H1 (cell line): ENCODE results near the gene EIF1B. TPM values are rescaled to one million over a fixed set of nuclear protein-coding genes. Genes with fewer than 3 reads are reported as not detected.

Experiments
- BCL11A ChIP-seq, 2 experiments: IDR thresholded peaks; one replicate each; pipeline ENCODE4 v1.6.1; 2011; ENCODE audit warnings: low read depth in 2 of 2, low read length in 2 of 2, mild to moderate bottlenecking in 2 of 2
- EP300 ChIP-seq, 2 experiments: IDR thresholded peaks; 1 replicate in 1 of 2; 2 replicates in 1 of 2; pipeline ENCODE4 v1.6.1; 2011 to 2012; ENCODE audit warnings: low read depth in 2 of 2, low read length in 2 of 2, mild to moderate bottlenecking in 2 of 2, borderline replicate concordance in 1 of 2, inconsistent platforms in 1 of 2, moderate library complexity in 1 of 2
- PHF8 ChIP-seq: fragments of 200-600 bp; sonication (generic); conservative IDR thresholded peaks from 2 replicates; pipeline ENCODE4 v1.7.1; 2012; ENCODE audit warnings: low read depth, mild to moderate bottlenecking, inconsistent platforms, low read length, moderate library complexity
- polyA plus RNA-seq, 7 experiments: library from polyadenylated mRNA; depleted of rRNA in 3 of 7; stranded (reverse) in 5 of 7; unstranded in 2 of 7; fragments of >200 nt in 5 of 7; fragments of 200-250 nt in 2 of 7; gene quantifications; 1 replicate in 5 of 7; 2 replicates in 1 of 7; 4 replicates in 1 of 7; pipeline versions ENCODE4 v1.2.1 to v1.2.3, GENCODE V29; 2011 to 2013; ENCODE audit warnings: missing spikeins in 2 of 7, mixed read lengths in 2 of 7
- total RNA-seq: library from RNA; stranded (reverse); fragmentation: NEBNext Ultra II Directional; extraction: Animal tissue kit (Norgen Biotek cat#: 25700); gene quantifications from 2 replicates; pipeline ENCODE4 v1.2.1, GENCODE V29; 2021

Gene EIF1B
- total and polyA plus RNA-seq, 2 of the 8 experiments (the other 6 are each of a cell fraction or from before 2014, with no cell fraction given): 42.4 to 115 TPM

- TF ChIP-seq PHF8: no peak
- no peak for TF ChIP-seq EP300 (IDR thresholded peaks at IDR 0.05; ENCODE audit: borderline replicate concordance in 1 of 2, low read depth in 2 of 2, low read length in 2 of 2)
- no peak for TF ChIP-seq BCL11A (IDR thresholded peaks at IDR 0.05; ENCODE audit: low read depth in 2 of 2, low read length in 2 of 2)
Observed at GRCh38 chr3:40298075-40298474, 11.4 kb upstream of the EIF1B start (continued).
